IMR-90 (cell line): ENCODE data around the gene C1orf159. TPM values are rescaled to one million over a fixed set of nuclear protein-coding genes. Genes with fewer than 3 reads are reported as not detected.
"Not testable (repeated sequence)": the region's sequence is repeated elsewhere in the genome, so short reads cannot be mapped to it uniquely, and the experiment has no call there.

Experiments
- ATAC-seq: fragments of 200-7000 bp; cut with Tn5 transposase; 2 replicates; pipeline ENCODE4 v1.9.1; 2020; ENCODE audit warnings: low read depth, mild to moderate bottlenecking, moderate library complexity
- BruUV-seq: library from RNA; stranded (reverse); fragments of 400-500 nt; replicated peaks from 2 replicates; lab custom pipeline; 2021; lab: Mats Ljungman, UMichigan
- CTCF ChIA-PET: fragments of 300-600 bp; formaldehyde crosslinking; extraction: SDS; loops from one replicate; lab custom pipeline; 2021; ENCODE audit warnings: antibody characterized with exemption; lab: Yijun Ruan, JAX
- POLR2A ChIA-PET: fragments of 300-600 bp; sonication (Branson Sonifier 250); formaldehyde crosslinking; loops from one replicate; lab custom pipeline; 2022; ENCODE audit warnings: antibody characterized with exemption; ENCODE audit not compliant: unreplicated experiment; lab: Charles Lee
- DNase-seq: peaks from one replicate; pipeline ENCODE4 v3.0.0; 2013
- H2AFZ ChIP-seq: replicated peaks from 2 replicates; pipeline ENCODE3; 2013; ENCODE audit warnings: low read length, mild to moderate bottlenecking; ENCODE audit not compliant: poor library complexity
- H2AK5ac ChIP-seq: 2 replicates; pipeline ENCODE4 v1.6.1; 2013; ENCODE audit warnings: low read depth, low read length, inconsistent platforms
- H2AK9ac ChIP-seq: replicated peaks from 2 replicates; pipeline ENCODE3; 2013; ENCODE audit warnings: mild to moderate bottlenecking, low read depth, low read length, moderate library complexity; ENCODE audit not compliant: poor library complexity
- H2BK120ac ChIP-seq: 2 replicates; pipeline ENCODE4 v1.6.1; 2013; ENCODE audit warnings: low read depth, low read length, inconsistent platforms
- H2BK15ac ChIP-seq: 3 replicates; pipeline ENCODE4 v1.6.1; 2013; ENCODE audit warnings: low read depth, low read length, inconsistent platforms
- H2BK20ac ChIP-seq: 2 replicates; pipeline ENCODE4 v1.6.1; 2013; ENCODE audit warnings: low read depth, mild to moderate bottlenecking, inconsistent platforms, low read length, moderate library complexity
- H2BK5ac ChIP-seq: 2 replicates; pipeline ENCODE4 v1.6.1; 2013; ENCODE audit warnings: mild to moderate bottlenecking, low read depth, low read length, inconsistent platforms; ENCODE audit not compliant: poor library complexity, severe bottlenecking
- H3K14ac ChIP-seq: replicated peaks from 2 replicates; pipeline ENCODE4 v1.6.1; 2013; ENCODE audit warnings: low read depth, low read length, inconsistent platforms
- H3K18ac ChIP-seq: 2 replicates; pipeline ENCODE4 v1.6.1; 2013; ENCODE audit warnings: low read depth, low read length, control low read depth
- H3K23ac ChIP-seq: 2 replicates; pipeline ENCODE4 v1.6.1; 2013; ENCODE audit warnings: low read depth, low read length, inconsistent platforms
- H3K27ac ChIP-seq: 2 replicates; pipeline ENCODE4 v1.5.1; 2013; ENCODE audit warnings: mild to moderate bottlenecking, control low read depth, low read length; ENCODE audit not compliant: insufficient read depth
- H3K27me3 ChIP-seq: 2 replicates; pipeline ENCODE4 v1.6.1; 2013; ENCODE audit warnings: low read length; ENCODE audit not compliant: control insufficient read depth, insufficient read depth
- H3K36me3 ChIP-seq: 2 replicates; pipeline ENCODE4 v1.6.1; 2013; ENCODE audit warnings: low read length, mixed read lengths; ENCODE audit not compliant: control insufficient read depth, insufficient read depth
- H3K4ac ChIP-seq: 2 replicates; pipeline ENCODE4 v1.6.1; 2013; ENCODE audit warnings: low read depth, low read length, inconsistent platforms
- H3K4me1 ChIP-seq: 2 replicates; pipeline ENCODE4 v1.6.1; 2013; ENCODE audit warnings: low read length, mixed read lengths; ENCODE audit not compliant: control insufficient read depth, insufficient read depth
- H3K4me2 ChIP-seq: 2 replicates; pipeline ENCODE4 v1.6.1; 2013; ENCODE audit warnings: low read depth, mild to moderate bottlenecking, control low read depth, low read length, moderate library complexity
- H3K4me3 ChIP-seq: 2 replicates; pipeline ENCODE4 v1.5.1; 2013; ENCODE audit warnings: low read depth, mild to moderate bottlenecking, control low read depth, low read length, moderate library complexity; ENCODE audit not compliant: insufficient read depth
- H3K56ac ChIP-seq: 2 replicates; pipeline ENCODE4 v1.6.1; 2013; ENCODE audit warnings: low read length, inconsistent platforms; ENCODE audit not compliant: insufficient read depth; ENCODE audit errors: extremely low read depth
- H3K79me1 ChIP-seq, 2 experiments: 2 replicates each; pipeline ENCODE4 v1.6.1; 2013; ENCODE audit warnings: low read length in 2 of 2, inconsistent platforms in 1 of 2, low read depth in 1 of 2
- H3K9ac ChIP-seq: 2 replicates; pipeline ENCODE4 v1.6.1; 2013; ENCODE audit warnings: low read depth, low read length, control low read depth
- H3K9me1 ChIP-seq: 2 replicates; pipeline ENCODE4 v1.6.1; 2013; ENCODE audit warnings: low read length, inconsistent platforms; ENCODE audit not compliant: insufficient read depth
- H3K9me3 ChIP-seq: 2 replicates; pipeline ENCODE4 v1.6.1; 2013; ENCODE audit warnings: low read length; ENCODE audit not compliant: control insufficient read depth, insufficient read depth
- H4K20me1 ChIP-seq: 2 replicates; pipeline ENCODE4 v1.6.1; 2013; ENCODE audit warnings: low read length, inconsistent platforms; ENCODE audit not compliant: insufficient read depth
- H4K5ac ChIP-seq: 2 replicates; pipeline ENCODE4 v1.6.1; 2013; ENCODE audit warnings: mild to moderate bottlenecking, low read depth, low read length, control low read depth
- H4K8ac ChIP-seq, 2 experiments: 2 replicates each; pipeline ENCODE4 v1.6.1; 2013; ENCODE audit warnings: low read depth in 2 of 2, low read length in 2 of 2, control low read depth in 1 of 2, inconsistent platforms in 1 of 2
- H4K91ac ChIP-seq: 2 replicates; pipeline ENCODE4 v1.6.1; 2013; ENCODE audit warnings: low read depth, low read length, inconsistent platforms; ENCODE audit not compliant: insufficient read depth
- POLR2A ChIP-seq: IDR thresholded peaks from 2 replicates; pipeline ENCODE4 v1.6.1; 2012; ENCODE audit warnings: mild to moderate bottlenecking, low read depth, low read length
- WGBS, 2 experiments: methylation state at CpG; one replicate each; pipeline versions ENCODE4 v1.1.5 to v1.1.7; 2013; ENCODE audit warnings: missing lambda C conversion rate in 2 of 2; ENCODE audit not compliant: insufficient read length in 1 of 2; ENCODE audit errors: extremely low coverage in 2 of 2; 5-methylcytosine and 5-hydroxymethylcytosine counted together
- dilution Hi-C: fragments of 300-500 bp; cut with HindIII; formaldehyde crosslinking; loops from one replicate; pipeline ENCODE4 v1.14.3; 2018; ENCODE audit warnings: low sequenced_read_pairs; ENCODE audit not compliant: unreplicated experiment
- in situ Hi-C: fragments of 300-500 bp; cut with MboI; formaldehyde crosslinking; loops from 3 replicates; pipeline ENCODE4 v1.14.3; 2019; ENCODE audit warnings: low sequenced_read_pairs, inconsistent platforms, mixed read lengths
- intact Hi-C: fragments of 100-400 bp; cut with micrococcal nuclease; formaldehyde crosslinking; loops from 2 replicates; pipeline ENCODE4 v1.10.0; 2022
- polyA plus RNA-seq, 3 experiments: library from polyadenylated mRNA; depleted of rRNA; stranded (reverse); fragments of >200 nt; gene quantifications; 2 replicates each; pipeline ENCODE4 v1.2.3, GENCODE V29; 2012; ENCODE audit warnings: low replicate concordance in 1 of 3
- total RNA-seq: library from RNA; depleted of rRNA; stranded (reverse); fragments of >200 nt; gene quantifications from 2 replicates; pipeline ENCODE4 v1.2.3, GENCODE V29; 2012

C1orf159 gene
- total and polyA plus RNA-seq, 2 of the 4 experiments (the other 2 are of a cell fraction): 2.9 to 12.6 TPM

DNA sequence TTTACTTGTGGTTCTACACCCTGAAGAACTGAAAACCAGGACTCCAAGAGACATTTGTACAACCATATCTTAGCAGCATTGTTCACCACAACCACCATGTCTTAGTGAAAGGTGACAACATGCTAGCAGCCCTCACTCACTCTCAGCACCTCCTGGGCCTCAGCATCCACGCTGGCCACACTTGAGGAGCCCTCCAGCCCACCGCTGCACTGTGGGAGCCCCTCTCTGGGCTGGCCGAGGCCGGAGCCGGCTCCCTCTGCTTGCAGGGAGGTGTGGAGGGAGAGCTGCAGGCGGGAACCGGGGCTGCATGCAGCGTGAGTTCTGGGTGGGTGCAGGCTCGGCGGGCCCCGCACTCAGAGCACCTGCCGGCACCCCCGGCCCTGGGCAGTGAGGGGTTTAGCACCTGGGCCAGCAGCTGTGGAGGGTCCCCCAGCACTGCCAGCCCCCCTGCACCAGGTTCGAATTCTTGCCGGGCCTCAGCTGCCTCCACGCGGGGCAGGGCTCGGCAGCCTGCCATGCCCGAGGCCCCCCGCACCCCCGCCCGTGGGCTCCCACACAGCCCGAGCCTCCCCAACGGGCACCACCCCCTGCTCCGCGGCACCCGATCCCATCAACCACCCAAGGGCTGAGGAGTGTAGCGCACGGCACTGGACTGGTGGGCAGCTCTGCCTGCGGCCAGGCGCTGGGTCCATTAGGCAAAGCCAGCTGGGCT is 9.2 kb downstream of the C1orf159 start:
- Histone ChIP-seq H2BK5ac (no peak overlapping the region), H2BK20ac (no peak overlapping the region), H2AK9ac (no peak overlapping the region), H3K9me1 (0 out of 2 replicates have a peak, but pooled peaks cover under 1% of the 10 kb centered on the region), H2AK5ac (no peak overlapping the region), H4K8ac (no peak overlapping the region), H4K91ac (no peak overlapping the region), H2AFZ (no peak overlapping the region), H3K18ac (no peak overlapping the region), H4K5ac (no peak overlapping the region), H3K79me1 (peaks cover 7 to 38% of the 10 kb centered on the region in 2 experiments; a peak in 3 of 4 replicates), H2BK120ac (no peak overlapping the region), H3K4me2 (no peak overlapping the region), H3K56ac (no peak overlapping the region), H3K4ac (no peak overlapping the region), H3K9ac (no peak overlapping the region), H3K36me3 (peaks cover 5% of the 10 kb centered on the region), H3K4me3 (no peak overlapping the region), H3K23ac (no peak overlapping the region), H3K27ac (no peak overlapping the region), H3K4me1 (no peaks in the 10 kb centered on the region), H3K9me3 (no peaks in the 10 kb centered on the region; the same call in 1 of the 2 replicates), H4K20me1 (peaks cover 3% of the 10 kb centered on the region), H3K27me3 (no peaks in the 10 kb centered on the region), H2BK15ac (no peak overlapping the region), H3K14ac (no peak overlapping the region)
- no peak for TF ChIP-seq POLR2A
- intact Hi-C loops: no loop called here
- BruUV-seq: no TSS peak
- dilution Hi-C loops: no loop called here
- no peak for DNase-seq
- 98% methylated on average over 11 of the region's 31 CpGs; no CpG with 5 or more reads in 1 of the 2 experiments for WGBS, 2 experiments
- POLR2A ChIA-PET: no interaction called here
- CTCF ChIA-PET: no interaction called here
- in situ Hi-C loops: no loop called here
- no peak for ATAC-seq

DNA sequence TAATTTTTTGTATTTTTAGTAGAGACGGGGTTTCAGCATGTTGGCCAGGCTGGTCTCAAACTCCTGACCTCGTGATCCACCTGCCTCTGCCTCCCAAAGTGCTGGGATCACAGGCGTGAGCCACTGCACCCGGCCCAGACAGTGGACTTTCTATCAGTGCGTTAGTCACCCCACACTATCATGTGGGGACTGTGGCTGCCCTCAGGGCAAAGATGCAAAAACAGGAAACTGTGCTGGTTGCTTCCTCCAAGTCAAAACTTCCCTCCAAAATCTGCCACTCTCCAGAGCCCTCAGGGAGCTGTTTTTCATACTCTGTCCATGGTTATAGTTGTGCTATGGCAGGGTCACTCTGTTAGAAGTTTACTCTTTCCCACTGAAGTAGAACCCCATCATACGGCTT is 11.7 kb downstream of the C1orf159 start:
- dilution Hi-C loops, H3K18ac ChIP-seq, H3K9me3 ChIP-seq, H2AFZ ChIP-seq, H2BK5ac ChIP-seq, H3K4me2 ChIP-seq, H3K36me3 ChIP-seq, H2AK5ac ChIP-seq, H3K4ac ChIP-seq, H2BK15ac ChIP-seq, BruUV-seq, H3K9ac ChIP-seq, H4K20me1 ChIP-seq, H3K27ac ChIP-seq, H4K91ac ChIP-seq, H2BK120ac ChIP-seq, POLR2A ChIA-PET, H3K56ac ChIP-seq, H2AK9ac ChIP-seq, intact Hi-C loops, H3K23ac ChIP-seq, H3K9me1 ChIP-seq, in situ Hi-C loops, H3K4me1 ChIP-seq, ATAC-seq, H3K27me3 ChIP-seq, H2BK20ac ChIP-seq, H4K8ac ChIP-seq, CTCF ChIA-PET, H3K4me3 ChIP-seq, H4K5ac ChIP-seq, DNase-seq, H3K14ac ChIP-seq: not testable (repeated sequence)
- 100% methylated on average over 1 of the region's 6 CpGs; no CpG with 5 or more reads in 1 of the 2 experiments for WGBS, 2 experiments
- H3K79me1 ChIP-seq: peaks cover 4 to 22% of the 10 kb centered on the region in 2 experiments; a peak in 1 of 4 replicates
